HG03175 (cell line): ENCODE results near the gene TM4SF4.
A peak's percentile ranks its signal among the peaks of the same experiment; 100 is the strongest.

Source experiments
- ATAC-seq: cut with Tn5 transposase; IDR thresholded peaks from one replicate; pipeline ENCODE4 v1.9.1; 2021; ENCODE audit warnings: mild to moderate bottlenecking, moderate library complexity; ENCODE audit not compliant: unreplicated experiment

The TM4SF4 gene

DNA sequence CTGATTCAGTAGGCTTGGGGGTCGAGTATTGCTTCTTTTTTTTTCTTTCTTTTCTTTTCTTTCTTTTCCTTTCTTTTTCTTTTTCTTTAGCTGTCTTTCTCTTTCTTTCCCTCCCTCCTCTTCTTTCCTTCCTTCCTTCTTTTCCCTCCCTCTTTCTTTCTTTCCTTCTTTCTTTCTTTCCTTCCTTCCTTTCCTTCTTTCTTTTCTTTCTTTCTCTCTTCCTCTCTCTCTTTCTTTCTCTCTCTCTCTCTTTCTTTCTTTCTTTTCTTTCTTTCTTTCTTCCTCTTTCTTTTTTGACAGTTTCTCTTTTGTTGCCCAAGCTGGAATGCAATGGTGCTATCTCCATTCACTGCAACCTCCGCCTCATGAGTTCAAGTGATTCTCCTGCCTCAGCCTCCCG lies 36.0 kb downstream of the TM4SF4 start:
- no peak for ATAC-seq

DNA sequence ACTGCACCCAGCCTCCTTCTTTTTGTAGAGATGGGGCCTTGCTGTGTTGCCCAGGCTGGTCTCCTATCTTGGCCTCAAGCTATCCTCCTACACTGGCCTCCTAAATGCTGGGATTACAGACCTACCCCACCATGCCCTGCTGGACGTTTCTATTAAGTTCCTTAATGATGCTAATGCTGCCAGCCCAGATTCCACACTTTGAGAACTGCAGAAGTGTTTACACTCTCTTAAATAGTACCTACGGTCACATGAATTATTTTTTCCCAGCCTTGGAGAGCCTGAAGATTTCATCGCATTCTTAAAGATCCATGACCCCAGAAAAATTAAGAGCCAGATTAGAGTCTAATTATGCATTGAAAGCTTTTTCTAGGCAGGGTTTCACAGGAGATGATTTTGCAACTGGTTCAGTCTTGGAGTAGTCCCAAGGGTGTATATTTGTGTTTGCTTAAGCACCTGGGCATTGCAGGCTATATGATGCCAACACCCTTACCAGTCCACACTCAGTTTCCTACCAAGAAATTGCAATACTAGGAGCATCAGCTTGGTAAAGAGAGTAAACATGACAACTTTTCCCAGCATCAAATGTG lies 36.6 kb downstream of the TM4SF4 start:
- ATAC-seq, result no peak

DNA sequence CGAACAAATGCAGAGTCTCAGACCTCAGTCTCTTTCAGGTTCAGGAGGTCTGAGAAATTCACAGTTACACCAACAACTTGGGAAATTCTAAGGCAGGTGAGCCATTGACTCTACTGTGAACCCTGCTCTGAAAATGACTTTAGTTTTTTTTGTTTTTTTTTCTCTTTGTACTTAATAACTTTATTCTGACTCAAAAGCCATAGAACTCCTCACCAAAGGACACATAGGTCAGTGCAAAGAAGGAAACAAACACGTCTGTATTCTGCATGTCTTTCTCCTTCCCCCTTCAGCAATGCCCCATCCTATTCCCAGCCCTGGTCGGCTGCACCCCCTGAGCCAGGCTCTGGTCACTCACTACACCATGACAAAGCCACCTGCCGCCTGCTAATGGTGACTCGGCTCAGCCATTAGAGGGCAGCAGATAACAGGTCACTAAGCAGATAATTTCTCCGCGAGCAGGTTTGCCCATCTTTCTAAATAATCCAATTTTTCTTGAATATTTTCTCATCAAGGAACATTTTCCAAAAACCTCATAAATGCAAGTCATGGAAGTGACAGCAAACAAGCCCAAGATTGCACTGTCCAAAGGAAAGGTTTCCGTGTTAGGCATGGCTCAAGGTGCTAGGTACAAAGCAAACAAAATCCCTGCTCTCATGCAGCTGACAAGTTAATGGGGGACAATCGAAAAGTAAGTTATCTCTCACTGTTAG lies 37.7 kb downstream of the TM4SF4 start:
- peak; percentile 83 for ATAC-seq

DNA sequence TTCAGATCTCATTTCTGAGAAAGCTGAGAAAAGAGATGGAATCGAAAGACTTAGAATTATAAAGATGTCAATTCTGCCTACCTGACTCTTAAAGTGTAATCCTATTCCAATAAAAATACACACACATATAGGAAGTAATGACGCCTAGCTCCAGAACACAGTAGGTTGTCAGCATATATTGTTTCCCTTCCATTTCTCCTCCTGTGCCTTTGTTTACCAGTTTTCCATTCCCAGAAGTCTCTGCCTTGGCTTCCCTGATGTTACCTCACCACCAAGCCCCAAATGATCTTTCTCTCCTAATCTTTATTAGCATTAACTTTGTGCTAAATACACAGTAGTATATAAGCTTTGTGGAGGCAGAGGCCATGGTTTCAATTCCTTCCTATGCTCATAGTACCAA lies 40.0 kb downstream of the TM4SF4 start:
- ATAC-seq, result no peak

DNA sequence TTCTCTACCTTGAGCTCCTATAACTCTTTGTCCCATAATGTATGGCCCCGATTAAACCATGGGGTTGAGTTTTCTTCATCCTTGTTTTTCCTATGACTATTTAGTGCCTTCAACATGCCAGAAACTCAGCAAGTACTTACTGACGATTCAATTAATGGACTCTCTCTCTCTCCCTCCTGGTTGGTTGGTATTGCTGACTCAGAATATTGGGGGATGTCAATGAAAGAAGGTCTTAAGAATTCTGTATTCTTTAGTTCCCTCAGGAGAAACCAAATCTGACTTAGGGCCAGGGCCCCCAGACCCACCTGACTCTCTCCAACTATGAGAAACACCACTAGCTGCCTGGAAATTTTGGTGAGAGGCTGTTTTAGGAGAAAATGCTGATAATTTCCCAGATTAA lies 40.8 kb downstream of the TM4SF4 start:
- ATAC-seq, result no peak

DNA sequence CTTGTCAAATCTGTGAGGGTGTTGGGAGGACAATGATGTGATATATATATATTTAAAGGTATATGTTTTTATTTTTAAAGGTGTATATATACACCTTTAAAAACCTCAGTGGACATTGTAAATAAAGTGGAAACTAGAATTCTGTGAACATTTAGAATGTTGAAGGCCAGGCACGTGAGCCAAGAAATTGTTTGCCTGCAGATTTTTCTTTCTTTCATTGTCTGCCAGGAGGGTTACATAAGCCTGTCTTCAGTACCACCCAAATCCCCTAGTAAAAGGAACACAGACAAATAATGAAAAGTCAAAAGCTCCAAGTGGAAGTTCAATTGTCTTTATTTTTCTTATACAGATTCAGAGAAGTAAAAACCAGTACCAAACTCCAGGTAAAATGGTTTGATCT lies 42.4 kb downstream of the TM4SF4 start:
- no peak for ATAC-seq

DNA sequence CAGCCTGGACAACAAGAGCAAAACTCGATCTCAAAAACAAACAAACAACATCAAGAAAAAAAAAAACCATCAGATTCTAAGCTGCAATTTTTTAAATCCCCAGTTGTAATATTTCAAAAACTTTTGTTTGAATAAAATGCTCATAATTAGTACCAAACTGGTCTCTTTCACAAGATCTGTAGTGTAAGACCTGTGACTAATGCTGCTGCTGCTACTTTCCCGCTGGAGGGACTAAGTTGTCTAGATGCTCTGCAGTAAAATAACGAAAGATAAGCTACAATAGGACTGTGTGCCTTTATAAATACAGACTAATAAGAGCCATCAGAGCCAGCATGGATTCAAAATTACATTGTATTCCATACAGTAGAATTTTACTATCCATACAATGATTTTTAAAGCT lies 45.4 kb downstream of the TM4SF4 start:
- no peak for ATAC-seq

DNA sequence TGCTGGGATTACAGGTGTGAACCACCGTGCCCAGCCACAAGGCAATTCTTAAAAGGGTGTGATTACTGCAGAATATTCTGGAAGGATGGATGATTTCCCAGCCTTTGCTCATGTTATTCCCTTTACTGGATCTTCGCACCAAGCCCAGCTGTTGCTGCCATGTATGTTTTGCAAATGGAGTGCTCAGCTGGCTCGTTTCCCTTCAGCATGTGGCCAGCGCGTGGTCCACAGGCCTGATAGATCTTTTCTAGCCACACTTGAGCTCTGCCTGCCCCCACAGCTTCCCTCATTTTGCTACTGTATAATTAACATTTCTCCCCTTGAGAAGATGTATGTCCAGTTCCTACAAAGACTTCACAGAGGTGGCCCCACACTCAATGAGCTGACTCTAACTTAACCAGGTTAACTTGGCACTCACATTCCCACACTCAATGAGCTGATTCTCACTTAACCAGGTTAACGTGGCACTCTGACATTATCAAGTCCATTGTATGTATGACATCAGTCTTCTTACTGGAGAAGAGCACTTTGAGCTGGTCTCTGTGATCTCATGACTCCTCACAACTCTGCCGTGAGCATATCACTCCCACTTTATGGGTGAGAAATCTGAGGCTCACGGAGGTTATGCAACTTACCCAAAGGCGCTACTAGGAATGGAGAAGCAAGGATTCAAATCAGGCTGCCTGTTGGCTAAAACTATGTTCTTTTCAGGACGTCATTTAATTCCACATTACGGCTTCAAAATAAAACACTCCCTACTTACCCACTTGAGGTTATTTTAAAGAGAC lies 49.2 kb downstream of the TM4SF4 start:
- no peak for ATAC-seq

DNA sequence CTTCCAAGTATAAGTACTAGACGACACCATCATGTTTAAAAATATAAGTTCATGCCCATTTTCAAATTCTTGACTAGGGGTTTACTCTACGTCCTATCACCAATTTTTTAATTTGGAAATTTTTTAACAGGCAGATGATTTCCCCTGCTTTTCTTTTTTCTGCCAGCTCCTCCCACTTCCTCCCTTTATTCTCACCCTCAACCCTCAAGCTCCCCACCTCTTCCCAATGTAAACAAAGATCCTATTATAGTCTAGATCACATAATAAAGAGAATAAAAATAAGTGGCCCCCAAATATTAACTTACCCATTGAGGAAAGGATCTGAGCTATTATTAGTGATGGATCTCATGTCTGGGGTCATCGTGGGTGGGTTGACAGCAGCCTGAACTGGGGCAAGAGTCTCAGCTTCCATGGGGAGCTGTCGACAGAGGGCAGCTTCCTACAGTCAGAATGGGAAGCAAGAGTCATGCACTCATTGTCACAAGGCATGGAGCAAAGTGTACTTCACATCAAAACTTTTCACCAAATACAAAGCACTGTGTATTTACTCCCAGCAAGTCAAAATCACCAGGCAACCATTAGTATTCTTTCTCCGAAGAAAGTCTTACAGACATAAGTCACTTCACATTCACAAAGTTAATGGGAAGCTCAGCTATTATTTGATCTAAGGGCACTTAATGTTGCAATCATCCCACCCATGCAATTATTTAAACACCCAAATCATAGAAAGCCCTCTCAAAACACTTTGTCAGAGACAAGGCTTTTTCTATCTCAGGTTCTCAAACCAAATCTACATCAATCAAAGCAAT lies 53.2 kb downstream of the TM4SF4 start:
- no peak for ATAC-seq

DNA sequence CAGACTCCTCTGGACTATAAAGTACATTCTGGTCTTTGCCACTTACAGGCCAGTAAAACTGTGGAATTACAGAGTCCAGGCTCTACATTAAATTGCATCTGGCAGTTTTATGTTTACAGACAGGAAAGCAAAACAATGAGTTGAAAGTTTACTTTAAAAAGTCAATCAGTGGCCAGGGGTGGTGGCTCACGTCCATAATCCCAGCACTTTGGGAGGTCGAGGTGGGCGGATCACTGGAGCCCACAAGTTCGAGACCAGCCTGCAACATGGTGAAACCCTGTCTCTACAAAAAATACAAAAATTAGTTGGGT lies 53.8 kb downstream of the TM4SF4 start:
- no peak for ATAC-seq

DNA sequence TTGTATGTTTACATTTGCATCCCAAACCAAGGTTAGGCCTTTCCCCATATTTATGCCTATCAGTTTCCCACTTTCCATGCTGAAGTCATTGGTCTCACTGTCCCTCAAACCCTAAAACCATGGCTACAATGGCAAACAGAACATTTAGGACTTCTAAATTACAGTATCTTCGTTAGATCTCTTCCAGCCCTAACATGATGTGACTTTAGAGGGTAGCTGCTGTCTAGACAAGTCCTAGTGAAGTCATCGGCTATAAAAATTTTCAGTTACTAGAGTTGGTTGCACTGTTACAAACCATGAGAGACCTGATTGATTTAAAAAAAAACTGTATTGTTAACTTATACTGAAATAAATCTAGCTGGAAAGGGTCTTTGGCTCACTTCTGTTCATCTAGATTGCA lies 54.6 kb downstream of the TM4SF4 start:
- ATAC-seq, result no peak

DNA sequence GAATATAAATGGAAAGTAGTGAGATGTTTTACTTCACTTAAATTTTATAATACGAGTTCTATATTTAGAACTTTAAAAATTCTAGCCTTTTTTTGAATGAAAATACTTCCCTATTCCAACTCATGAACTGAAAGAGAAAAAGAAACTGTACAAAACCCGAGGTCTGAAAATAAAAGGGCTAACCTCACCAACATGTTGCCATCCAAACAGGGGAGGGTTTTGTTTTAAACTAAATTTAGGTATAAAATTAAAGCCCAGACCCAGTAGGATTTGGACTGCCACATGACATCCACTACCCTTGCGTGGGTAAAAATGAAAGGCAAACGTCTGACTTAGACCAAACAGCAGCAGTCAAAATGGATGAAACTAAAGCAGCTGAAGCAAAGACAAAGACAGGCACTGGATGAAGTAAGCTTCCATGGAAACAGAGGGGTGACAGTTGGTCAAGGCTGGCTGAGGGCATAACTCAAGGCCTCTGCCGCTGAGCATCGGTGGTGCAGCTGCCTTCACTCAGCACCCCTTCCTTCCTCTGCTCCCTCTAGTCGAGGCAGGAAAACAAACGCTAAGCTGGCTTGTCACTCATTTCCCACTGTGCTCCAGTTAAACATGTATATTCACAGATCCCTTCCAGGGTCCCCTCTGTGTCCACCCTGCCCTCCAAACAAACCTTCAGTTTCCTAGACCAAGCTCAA lies 58.1 kb downstream of the TM4SF4 start:
- ATAC-seq, result peak; percentile 37

DNA sequence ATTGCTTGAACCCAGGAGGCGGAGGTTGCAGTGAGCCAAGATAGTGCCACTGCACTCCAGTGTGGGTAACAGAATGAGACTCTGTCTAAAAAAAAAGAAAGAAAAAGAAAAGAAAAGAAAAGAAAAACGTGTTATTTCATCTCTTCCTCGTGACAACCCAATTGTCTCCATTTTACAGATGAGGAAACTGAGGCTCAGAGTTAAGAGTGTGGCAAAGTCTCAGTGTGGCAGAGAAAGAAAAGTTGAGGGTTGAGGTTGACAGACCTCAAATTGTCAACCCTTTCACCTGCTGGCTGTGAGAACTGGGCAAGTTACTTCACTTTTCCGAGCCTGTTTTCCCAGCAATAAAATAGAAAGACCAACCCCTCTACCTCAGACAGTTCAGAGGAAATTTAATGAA lies 59.6 kb downstream of the TM4SF4 start:
- no peak for ATAC-seq

DNA sequence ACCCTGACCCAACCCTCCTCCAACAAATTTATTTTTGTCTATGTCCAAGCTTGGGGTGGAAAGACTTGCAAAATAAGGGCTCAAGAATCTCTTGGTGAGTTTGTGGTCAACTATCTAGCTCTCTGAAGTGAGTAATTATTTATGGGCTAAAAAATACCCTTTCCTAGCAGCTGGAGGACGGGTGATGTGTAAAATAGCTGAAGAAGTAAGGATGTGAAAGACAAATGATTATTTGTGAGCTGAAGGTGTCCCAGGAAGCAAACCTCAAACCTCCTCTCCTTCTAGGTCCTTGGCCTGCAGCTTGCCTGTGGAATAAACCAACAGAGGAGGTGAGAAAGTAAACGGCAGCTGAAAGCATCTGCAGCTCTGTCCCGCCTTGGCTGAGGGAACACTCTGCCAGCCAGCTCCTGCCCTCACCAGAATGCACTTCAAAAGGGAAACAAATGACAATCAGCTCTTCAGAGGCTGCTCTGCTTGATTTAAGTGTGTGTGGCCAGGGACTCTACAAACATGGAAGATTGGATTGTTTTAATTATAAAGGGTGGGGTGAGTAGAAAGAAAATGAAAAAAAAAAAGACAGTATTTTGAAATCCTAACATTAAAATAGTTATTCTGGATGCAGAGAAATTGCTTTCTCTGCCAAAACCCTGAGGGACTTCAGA lies 60.3 kb downstream of the TM4SF4 start:
- ATAC-seq, result no peak

DNA sequence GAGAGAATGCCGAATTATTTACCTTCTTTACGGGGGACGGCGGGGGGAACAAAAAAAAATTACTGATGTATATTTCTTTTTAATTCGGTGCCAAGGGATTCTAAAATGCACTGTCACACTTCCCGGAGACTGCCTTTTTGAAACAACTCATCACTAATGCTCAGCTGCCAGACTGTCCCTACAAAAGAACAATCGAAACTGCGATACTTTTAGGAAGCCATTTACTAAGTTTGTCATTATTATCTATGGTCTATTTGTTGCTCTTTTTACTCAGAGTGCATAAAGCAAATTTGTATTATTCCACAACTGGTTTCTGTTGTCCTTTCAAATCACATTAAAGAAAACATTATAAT lies 60.8 kb downstream of the TM4SF4 start:
- no peak for ATAC-seq

DNA sequence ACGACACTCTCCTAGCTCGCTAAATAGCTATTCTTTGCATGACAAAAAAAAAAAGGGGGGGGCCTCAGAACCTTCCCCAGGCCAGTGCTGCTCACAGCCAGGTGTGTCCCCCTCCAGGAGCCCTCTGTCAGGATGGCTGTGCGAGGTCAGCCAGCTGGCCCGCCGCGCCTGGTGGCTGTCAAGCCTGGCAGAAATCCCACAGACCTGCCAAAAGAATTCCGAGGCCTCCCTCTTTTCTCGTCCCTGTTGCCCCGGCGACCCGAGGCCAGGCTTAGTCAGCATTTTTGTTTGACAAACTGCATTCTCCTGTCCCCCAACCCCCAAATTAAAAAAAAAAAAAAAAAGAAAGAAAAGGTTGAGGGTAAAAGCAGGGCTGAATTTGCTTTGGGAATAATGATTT lies 61.9 kb downstream of the TM4SF4 start:
- ATAC-seq, result no peak

DNA sequence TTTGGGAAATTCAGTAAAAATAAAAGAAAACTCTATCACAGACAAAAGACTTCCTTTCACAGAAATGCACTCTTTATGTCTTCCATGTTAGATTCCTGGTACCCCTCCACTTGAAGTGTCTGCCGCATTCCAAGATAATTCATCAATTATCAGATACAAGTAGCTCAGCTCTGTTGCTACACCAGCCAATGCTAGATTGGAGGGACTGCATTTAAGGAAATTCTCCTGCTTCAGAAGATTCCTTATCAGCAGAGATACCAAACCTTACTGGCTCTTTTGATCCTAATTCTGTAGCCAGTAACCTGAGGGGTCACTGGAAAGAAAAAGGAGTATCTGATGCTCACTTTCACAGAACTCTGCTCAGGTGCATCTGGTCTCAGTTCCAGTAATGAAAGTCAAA lies 63.9 kb downstream of the TM4SF4 start:
- ATAC-seq, result no peak

DNA sequence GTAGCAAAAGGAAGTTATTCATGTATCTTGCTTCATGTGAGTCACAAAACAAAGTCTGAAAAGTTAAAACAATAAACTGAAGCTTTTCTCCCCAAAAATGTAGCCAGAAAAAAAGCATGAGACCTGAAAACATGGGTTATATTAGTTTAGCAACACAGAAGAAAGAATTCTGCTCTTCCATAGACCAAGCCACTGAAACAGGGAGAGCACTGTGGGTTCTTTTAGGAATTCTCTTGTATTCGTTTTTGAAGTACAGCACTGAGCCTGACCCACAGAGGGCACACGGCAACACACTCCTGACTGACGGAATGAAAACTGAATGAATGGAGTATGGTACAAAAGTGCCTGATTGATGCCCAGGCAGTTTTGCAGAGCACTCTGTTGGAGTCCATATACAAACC lies 66.6 kb downstream of the TM4SF4 start:
- ATAC-seq, result no peak

DNA sequence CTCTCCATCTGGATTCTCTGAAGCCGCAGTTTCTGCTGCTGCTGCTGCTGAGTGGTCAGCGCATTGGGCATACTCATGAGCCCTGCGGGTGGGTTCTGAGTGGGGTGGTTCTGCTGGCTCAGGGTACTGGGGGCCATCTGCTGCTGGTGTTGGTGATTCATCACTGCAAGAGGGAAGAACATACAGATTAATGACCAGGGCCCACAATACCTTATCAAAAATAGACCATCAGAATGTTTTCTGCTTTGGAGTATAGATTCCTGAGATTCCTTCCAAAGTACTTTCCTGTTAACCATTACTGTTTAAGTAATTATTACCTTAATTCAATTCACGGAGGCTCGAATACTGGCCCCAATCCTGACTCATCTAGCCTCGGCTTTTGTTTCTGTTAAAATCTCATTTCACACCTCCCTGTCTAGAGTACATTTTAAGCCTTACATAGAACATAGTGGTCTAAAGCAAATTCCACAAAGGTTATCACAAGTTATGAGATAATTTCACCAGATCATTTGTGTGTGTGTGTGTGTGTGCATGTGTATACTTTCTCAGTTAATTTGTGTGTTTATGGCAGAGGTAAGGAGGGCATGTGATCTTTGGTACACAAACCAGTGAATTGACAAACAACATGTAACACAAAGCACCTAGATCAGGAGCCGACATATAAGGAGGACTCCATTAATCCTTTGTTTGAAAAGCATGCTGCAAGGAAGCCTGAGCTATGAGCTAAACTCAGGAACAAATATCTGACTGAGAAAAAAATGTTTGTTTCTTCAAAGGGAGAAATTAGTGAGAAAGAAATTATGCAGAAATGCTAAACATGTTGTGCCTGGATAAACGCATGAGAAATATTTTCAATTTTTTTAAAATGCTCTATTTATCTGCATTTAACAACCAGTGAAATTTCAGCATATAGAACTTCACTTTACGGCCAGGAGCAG lies 68.1 kb downstream of the TM4SF4 start:
- ATAC-seq, result no peak
